ENCODE results near the gene MAGEA1.
"Not testable (repeated sequence)": the region's sequence is repeated elsewhere in the genome, so short reads cannot be mapped to it uniquely, and the experiment has no call there.

The MAGEA1 gene, protein sequence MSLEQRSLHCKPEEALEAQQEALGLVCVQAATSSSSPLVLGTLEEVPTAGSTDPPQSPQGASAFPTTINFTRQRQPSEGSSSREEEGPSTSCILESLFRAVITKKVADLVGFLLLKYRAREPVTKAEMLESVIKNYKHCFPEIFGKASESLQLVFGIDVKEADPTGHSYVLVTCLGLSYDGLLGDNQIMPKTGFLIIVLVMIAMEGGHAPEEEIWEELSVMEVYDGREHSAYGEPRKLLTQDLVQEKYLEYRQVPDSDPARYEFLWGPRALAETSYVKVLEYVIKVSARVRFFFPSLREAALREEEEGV

DNA sequence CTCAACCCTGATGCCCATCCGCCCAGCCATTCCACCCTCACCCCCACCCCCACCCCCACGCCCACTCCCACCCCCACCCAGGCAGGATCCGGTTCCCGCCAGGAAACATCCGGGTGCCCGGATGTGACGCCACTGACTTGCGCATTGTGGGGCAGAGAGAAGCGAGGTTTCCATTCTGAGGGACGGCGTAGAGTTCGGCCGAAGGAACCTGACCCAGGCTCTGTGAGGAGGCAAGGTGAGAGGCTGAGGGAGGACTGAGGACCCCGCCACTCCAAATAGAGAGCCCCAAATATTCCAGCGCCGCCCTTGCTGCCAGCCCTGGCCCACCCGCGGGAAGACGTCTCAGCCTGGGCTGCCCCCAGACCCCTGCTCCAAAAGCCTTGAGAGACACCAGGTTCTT is at the start of gene MAGEA1:
Gene MAGEA1 (plus strand): TSS at position 154 of the 400 bp plus-strand sequence. CDS start 3,106 bp downstream, outside the sequence.
- DNase-seq (ENCODE audit: low read depth): no peak

- DNase-seq (ENCODE audit: low read depth): not testable (repeated sequence)
Measured at GRCh38 chrX:153132924-153133323, 46.2 kb upstream of the MAGEA1 start.

- DNase-seq (ENCODE audit: low read depth): not testable (repeated sequence)
Measured at GRCh38 chrX:153139074-153139473, 40.0 kb upstream of the MAGEA1 start.

DNA sequence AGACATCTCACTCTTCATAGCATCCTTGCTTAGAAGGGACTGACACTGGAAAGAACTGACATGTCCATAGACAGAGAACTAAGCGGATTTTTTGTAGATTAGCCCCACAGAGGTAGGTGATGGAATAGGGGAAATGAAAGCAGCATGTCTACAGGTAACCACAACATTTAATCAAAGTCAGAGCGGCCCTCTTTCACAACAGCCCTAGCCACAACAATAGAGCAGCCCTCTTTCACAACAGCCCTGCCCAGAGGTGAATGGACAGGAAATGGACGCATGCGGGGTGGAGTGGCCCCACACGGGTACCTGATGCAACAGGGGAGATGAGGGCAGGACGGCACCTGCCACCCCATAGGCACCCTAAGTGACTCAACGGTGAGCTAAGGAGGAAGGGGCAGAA is 32.8 kb upstream of the MAGEA1 start:
- DNase-seq (ENCODE audit: low read depth): not testable (repeated sequence)

DNA sequence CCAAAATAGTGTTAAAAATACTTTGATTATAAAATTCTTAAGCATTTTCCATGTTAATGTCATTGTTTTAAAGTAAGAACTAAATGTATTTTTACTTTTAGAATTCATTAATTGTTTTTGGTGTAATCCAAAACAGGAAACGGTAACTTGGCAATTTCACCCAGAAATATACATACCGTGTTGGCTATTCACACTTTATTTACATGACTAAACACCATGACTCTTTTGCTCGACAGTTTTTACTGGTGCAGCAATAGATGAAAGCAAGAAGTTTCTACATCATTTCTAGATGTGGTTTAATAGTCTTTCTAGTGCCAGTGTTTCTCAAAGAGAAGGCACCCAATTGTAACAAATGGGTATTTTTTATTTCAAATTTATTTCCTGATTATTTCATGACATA is 25.6 kb upstream of the MAGEA1 start:
- no peak for DNase-seq (ENCODE audit: low read depth)

DNA sequence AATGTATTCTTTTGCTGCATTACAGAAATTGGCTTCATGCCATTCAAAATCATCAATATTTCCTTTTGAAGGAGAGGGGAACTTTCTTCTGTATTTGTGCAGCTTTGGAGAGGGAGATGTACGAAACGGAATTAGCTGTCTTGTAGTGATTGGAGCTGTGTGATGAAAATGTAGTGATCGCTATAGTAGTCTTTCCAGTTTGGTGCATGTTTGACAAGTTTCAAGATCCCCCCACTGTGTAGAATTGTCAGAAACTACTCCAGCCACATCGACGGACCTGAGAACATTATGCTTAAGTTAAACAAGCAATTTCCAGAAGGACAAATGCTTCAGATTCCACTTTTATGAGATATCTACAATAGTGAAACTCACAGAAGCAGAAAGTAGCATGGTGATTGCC is 21.6 kb upstream of the MAGEA1 start:
- DNase-seq (ENCODE audit: low read depth): no peak

DNA sequence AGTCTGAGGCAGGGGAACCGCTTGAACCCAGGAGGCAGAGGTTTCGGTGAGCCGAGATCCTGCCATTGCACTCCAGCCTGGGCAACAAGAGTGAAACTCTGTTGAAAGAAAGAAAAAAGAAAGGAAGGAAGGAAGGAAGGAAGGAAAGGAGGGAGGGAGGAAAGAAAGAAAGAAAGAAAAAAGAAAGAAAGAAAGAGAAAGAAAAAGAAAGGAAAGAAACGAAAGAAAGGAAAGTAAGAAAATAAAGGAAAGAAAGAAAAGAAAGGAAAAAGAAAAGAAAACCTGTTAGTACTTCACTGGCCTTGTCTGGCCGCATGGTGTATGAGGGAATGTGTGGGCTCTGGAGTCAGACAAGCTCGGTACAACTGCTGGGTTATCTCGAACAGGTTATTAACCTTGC is 20.8 kb upstream of the MAGEA1 start:
- DNase-seq (ENCODE audit: low read depth): no peak

GRCh38 chrX:153161952-153162351 is 17.1 kb upstream of the MAGEA1 start:
- DNase-seq (ENCODE audit: low read depth): no peak

DNA sequence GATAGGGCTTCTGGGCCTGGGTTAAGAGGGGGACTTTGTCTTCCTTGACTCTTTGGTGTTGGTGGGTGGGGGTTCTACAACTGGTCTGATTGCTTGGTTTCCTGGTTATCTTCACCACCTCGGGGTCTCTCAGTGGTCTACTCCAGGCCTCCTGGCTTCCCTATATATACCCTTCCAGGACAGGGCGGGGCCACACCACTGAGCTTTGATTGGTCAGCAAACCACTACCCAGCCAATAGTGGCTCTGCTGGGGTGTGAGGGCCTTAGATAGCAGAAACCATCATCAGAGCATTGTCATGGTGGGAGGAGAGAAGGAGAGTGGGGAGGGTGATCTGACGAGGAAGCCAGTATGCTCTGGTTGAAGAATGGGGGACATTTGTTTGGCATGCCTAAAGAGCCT is 14.4 kb upstream of the MAGEA1 start:
- no peak for DNase-seq (ENCODE audit: low read depth)

DNA sequence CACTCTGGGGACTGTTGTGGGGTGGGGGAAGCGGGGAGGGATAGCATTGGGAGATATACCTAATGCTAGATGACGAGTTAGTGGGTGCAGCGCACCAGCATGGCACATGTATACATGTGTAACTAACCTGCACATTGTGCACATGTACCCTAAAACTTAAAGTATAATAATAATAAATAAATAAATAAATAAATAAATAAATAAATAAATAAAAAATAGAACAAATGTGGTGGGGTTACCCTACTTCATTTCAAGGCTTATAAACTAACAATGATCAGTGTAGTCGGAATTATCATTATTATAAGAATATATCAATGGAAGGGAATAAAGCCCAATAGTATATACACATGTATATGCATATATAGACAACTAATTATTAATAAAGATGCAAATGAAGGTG is 10.7 kb upstream of the MAGEA1 start:
- not testable (repeated sequence) for DNase-seq (ENCODE audit: low read depth)

GRCh38 chrX:153181822-153182221 is 2.7 kb downstream of the MAGEA1 start:
- DNase-seq (ENCODE audit: low read depth): no peak

GRCh38 chrX:153184787-153185186 is 5.7 kb downstream of the MAGEA1 start:
- no peak for DNase-seq (ENCODE audit: low read depth)

DNA sequence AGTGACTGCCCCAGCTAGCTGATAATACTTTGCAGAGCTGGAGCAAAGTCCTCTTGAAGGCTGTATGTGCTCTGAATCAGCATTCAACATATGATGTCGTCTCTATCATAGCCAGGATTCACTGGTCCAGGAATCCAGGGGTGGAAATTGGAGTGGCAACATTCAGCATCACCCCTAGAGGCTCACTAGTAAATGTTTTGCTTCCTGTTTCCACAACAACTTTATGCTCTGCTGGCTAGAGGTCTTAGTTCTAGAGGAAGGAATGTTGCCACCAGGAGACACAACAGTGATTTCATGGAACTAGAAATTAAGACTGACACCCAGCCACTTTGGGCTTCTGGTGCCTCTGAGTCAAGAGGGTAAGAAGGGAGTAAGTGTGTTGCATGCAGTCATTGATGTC is 11.3 kb downstream of the MAGEA1 start:
- DNase-seq (ENCODE audit: low read depth): no peak

- DNase-seq (ENCODE audit: low read depth): no peak
Measured at GRCh38 chrX:153200462-153200861, 21.4 kb downstream of the MAGEA1 start.

DNA sequence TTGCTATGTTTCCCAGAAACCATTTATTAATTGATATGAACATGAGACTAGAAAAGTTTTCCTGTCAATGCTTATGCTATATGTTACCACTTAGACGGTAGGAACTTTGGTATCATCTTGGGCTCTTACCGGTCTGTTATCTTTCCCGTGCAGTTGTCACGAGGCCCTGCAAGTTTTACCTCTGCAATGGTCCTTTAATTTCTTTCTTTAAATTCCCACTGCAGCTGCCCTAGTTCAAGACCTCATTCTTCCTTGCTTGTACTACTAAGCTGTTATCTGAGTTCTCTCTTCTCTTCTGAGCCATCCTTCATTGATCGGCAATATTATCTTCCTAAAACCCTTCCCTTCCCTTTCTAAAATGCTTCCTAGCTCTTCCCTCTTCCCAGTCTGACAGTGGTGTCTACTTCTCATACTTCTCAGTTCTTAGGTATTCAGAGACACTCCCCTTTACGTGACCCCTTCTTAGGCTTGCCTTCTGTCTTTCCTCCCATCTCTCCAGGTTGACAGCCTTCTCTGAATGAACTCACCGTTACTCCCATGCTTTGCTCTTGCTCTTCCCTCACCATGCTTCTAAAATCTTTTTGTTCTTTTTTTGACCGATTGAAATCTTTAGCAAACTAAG is 27.5 kb downstream of the MAGEA1 start:
- DNase-seq (ENCODE audit: low read depth): no peak

- no peak for DNase-seq (ENCODE audit: low read depth)
Measured at GRCh38 chrX:153209347-153209746, 30.3 kb downstream of the MAGEA1 start.

DNA sequence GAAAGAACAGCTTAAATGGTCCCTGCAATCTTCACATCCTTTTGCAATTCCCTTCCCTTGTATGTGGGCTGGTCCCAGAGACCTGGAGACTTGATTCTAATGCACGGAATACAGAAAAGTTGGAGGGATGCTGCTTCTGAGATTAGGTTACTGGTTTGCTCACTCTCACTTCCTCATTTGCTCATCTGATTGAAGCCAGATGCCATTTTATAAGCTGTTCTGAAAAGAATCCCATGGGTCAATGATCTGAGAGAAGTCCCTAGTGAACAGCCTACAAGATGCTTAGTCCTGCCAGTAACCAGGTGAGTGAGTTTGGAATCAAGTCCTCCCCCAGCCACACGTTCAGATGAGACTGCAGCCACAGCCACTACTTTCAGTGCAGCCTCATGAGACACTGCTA is 35.9 kb downstream of the MAGEA1 start:
- no peak for DNase-seq (ENCODE audit: low read depth)

- no peak for DNase-seq (ENCODE audit: low read depth)
Measured at GRCh38 chrX:153216926-153217325, 37.8 kb downstream of the MAGEA1 start.

DNA sequence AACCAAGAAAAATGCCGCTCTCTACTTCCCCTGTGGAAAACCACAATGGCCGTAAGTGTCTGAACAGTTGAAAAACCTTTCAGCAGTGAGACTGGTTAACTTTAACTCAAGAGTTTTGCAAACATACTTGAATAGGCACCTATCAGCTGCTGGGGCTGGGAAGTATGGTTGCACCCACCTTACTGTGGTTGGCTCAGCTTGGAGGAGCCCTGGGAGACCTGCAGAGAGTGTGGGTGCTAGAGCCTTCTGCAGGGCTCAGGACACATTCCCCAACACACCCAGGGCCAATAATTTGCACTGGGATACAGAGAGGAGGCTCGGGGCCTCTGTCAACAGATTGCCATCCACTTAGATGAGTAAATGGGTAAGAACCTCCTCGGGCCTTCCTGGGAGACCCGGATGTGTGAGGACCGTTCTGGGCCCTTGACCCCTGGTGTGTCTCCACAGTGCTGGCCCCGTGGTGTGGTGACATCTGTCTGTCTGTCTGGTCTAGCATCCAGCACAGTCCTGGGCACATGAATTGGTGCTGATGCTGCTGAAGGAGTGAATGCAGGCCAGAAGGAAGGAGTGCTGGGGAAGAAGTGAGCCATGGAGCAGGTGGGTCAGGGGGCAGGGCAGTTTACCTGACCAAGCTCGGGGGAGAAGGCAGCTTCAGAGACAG is 46.5 kb downstream of the MAGEA1 start:
- no peak for DNase-seq (ENCODE audit: low read depth)

GRCh38 chrX:153226344-153227185 is 47.5 kb downstream of the MAGEA1 start:
- DNase-seq (ENCODE audit: low read depth): no peak
